T-helper 1 cell treated with Interleukin-12 subunit alpha and Interleukin-12 subunit beta and Interleukin-4 antibody, amounts not matched to agents 30 μg/mL and 1 μg/mL, for 36 hours (primary cell): ENCODE data around the gene PARD3.
"Not testable (repeated sequence)": the region's sequence is repeated elsewhere in the genome, so short reads cannot be mapped to it uniquely, and the experiment has no call there.

ENCODE experiments used
- H3K27ac Mint-ChIP-seq: one replicate; pipeline ENCODE4 v1.8.0; 2021; ENCODE audit warnings: mild to moderate bottlenecking, mixed read lengths
- H3K27me3 Mint-ChIP-seq: one replicate; pipeline ENCODE4 v1.8.0; 2021; ENCODE audit warnings: low read depth, mixed read lengths
- H3K36me3 Mint-ChIP-seq: one replicate; pipeline ENCODE4 v1.8.0; 2021; ENCODE audit warnings: low read depth, mixed read lengths
- H3K4me1 Mint-ChIP-seq: one replicate; pipeline ENCODE4 v1.8.0; 2021; ENCODE audit warnings: low read depth, mixed read lengths
- H3K4me3 Mint-ChIP-seq: one replicate; pipeline ENCODE4 v1.8.0; 2021; ENCODE audit warnings: mild to moderate bottlenecking, moderate library complexity, mixed read lengths
- H3K9me3 Mint-ChIP-seq: one replicate; pipeline ENCODE4 v1.8.0; 2021; ENCODE audit warnings: mixed read lengths

PARD3 gene

DNA sequence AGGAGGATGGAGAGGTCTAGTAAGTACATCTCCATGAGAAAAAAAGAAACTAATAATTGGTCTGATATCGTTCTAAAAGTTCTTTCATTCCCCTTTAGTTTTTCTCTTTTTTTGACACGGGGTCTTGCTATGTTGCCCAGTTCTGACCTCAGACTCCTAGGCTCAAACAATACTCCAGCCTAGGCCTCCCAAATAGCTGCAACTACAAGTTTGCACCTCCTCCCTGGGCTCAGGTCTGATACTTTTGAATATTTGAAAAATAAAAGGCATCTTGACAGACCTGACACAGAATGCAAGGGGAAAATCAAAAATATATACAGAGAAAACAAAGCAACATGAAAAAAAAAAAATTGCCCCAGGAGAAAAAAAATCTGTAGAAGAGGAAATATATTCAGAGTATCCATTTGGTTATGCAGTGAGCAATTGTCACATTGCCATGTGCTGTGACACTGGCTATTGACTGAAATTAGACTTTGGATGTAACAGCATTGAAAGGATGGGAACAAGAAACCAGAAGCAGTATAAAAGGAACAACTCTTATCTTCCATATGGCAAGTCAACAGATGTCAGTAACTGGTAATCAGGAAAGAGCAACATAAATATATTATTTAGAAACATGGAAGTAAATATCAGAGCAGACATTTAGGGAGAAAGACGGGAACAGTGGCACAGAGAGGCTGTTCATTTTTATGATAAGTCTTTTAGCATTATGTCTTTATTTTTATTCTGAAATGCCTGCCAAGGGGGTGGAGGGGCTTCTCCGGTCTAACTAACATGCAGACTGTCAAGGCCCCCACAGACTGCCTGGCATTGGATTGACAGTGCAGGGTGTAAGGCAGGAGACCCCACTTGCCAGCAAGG, 408.4 kb downstream of the PARD3 start:
- H3K36me3 Mint-ChIP-seq = no peaks in the 10 kb centered on the region
- peaks cover 4% of the 10 kb centered on the region for H3K27me3 Mint-ChIP-seq
- no peaks in the 10 kb centered on the region for H3K4me1 Mint-ChIP-seq
- H3K4me3 Mint-ChIP-seq = no peak overlapping the region
- no peaks in the 10 kb centered on the region for H3K9me3 Mint-ChIP-seq
- no peak overlapping the region for H3K27ac Mint-ChIP-seq

DNA sequence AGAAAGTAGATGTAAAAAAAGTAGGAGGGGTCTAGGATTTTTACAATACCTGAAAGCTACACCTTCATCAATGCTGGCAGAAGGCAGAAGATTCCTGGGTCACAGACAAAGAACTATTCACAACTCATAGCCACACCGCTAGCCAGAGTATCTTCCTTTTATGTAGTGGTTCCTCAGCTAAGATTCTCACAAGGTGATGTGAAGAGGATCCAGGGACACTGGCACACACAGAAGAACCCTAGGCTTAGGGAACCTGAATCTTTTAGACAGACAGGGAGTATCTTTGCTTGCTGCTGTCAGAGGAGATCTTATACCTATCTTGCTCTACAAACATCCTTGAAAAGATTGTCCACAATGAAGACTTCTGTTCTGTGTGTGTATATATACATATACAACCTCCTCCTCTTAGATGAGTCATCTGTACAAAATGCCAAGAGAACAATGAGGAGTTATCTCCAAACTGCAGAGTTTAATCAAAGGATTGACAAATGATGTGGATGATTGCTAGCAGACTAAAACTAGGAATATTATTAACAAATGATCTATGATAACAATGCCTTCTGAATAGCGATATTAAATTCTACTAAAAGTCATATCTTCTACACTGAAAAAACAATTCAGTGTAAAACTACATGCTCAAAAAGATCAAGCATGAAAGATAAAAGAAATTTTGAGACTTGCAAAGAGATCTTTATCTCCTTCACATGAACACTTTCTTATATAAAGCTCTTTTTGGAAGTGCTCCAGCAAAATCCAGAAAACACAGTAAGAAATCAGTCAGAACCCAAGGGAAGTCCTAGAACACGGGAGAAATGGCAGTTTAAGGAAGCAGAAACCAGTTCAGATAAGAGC, 409.3 kb downstream of the PARD3 start:
- H3K36me3 Mint-ChIP-seq = no peaks in the 10 kb centered on the region
- no peaks in the 10 kb centered on the region for H3K4me1 Mint-ChIP-seq
- no peaks in the 10 kb centered on the region for H3K9me3 Mint-ChIP-seq
- H3K27ac Mint-ChIP-seq = no peak overlapping the region
- H3K4me3 Mint-ChIP-seq = no peak overlapping the region
- H3K27me3 Mint-ChIP-seq = peaks cover 4% of the 10 kb centered on the region

DNA sequence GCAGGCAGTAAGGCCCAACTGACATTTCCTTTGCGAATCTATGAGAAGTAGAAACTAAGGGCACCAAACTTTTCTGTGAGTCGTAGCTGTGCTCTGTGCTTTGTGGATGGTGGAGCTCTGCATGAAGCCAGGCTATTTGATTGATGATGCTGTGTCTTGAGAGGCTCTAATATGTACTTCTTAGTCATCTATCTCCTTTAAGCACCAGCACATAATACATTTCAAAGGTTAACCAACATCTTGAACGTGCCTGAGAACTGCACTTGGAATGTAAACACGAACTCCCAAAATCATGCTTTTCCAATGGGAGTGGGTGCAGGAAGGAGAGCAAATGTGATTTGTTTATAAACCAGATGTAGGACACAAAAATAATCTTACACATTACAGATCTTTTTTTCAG, 411.6 kb downstream of the PARD3 start:
- no peaks in the 10 kb centered on the region for H3K9me3 Mint-ChIP-seq
- no peak overlapping the region for H3K27ac Mint-ChIP-seq
- peaks cover 4% of the 10 kb centered on the region for H3K27me3 Mint-ChIP-seq
- H3K36me3 Mint-ChIP-seq = no peaks in the 10 kb centered on the region
- H3K4me3 Mint-ChIP-seq = no peak overlapping the region
- no peaks in the 10 kb centered on the region for H3K4me1 Mint-ChIP-seq

GRCh38 chr10:34400075-34400474, 415.0 kb downstream of the PARD3 start:
- Mint-ChIP-seq H3K4me3 (no peak overlapping the region), H3K4me1 (no peaks in the 10 kb centered on the region), H3K36me3 (no peaks in the 10 kb centered on the region), H3K27ac (no peak overlapping the region), H3K9me3 (no peaks in the 10 kb centered on the region), H3K27me3 (no peaks in the 10 kb centered on the region)

- H3K27ac Mint-ChIP-seq = no peak overlapping the region
- no peaks in the 10 kb centered on the region for H3K9me3 Mint-ChIP-seq
- H3K4me3 Mint-ChIP-seq = no peak overlapping the region
- no peaks in the 10 kb centered on the region for H3K36me3 Mint-ChIP-seq
- no peaks in the 10 kb centered on the region for H3K27me3 Mint-ChIP-seq
- H3K4me1 Mint-ChIP-seq = no peaks in the 10 kb centered on the region
Measured at GRCh38 chr10:34399013-34399412, 416.1 kb downstream of the PARD3 start.

- Mint-ChIP-seq H3K36me3 (no peaks in the 10 kb centered on the region), H3K4me1 (no peaks in the 10 kb centered on the region), H3K27ac (no peak overlapping the region), H3K9me3 (no peaks in the 10 kb centered on the region), H3K27me3 (no peaks in the 10 kb centered on the region), H3K4me3 (no peak overlapping the region)
Measured at GRCh38 chr10:34397324-34397723, 417.8 kb downstream of the PARD3 start.

DNA sequence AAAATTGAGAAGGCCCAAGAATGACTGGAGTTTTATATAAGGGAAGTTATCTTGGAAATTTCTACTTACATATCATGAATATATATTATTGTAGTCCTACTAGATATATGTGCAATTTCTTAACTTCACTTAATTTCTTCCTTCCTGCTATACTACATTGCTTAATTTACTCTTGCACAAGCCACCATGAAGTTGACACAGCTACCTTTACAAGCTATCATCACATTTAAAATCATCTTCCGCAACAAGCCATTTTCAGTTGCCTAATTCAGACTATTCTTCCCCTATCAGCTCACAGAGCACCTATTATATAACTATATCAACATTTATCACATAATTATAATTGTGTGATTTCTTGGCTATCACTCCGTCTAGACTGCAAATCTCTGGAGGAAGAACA, 418.4 kb downstream of the PARD3 start:
- Mint-ChIP-seq H3K9me3 (no peaks in the 10 kb centered on the region), H3K27me3 (no peaks in the 10 kb centered on the region), H3K4me1 (no peaks in the 10 kb centered on the region), H3K27ac (no peak overlapping the region), H3K4me3 (no peak overlapping the region), H3K36me3 (no peaks in the 10 kb centered on the region)

- no peaks in the 10 kb centered on the region for H3K9me3 Mint-ChIP-seq
- H3K4me3 Mint-ChIP-seq = no peak overlapping the region
- H3K27ac Mint-ChIP-seq = no peak overlapping the region
- H3K36me3 Mint-ChIP-seq = no peaks in the 10 kb centered on the region
- no peaks in the 10 kb centered on the region for H3K4me1 Mint-ChIP-seq
- peaks cover 4% of the 10 kb centered on the region for H3K27me3 Mint-ChIP-seq
Measured at GRCh38 chr10:34392641-34393170, 422.4 kb downstream of the PARD3 start.

GRCh38 chr10:34391168-34391567, 423.9 kb downstream of the PARD3 start:
- H3K4me1 Mint-ChIP-seq = not testable (repeated sequence)

DNA sequence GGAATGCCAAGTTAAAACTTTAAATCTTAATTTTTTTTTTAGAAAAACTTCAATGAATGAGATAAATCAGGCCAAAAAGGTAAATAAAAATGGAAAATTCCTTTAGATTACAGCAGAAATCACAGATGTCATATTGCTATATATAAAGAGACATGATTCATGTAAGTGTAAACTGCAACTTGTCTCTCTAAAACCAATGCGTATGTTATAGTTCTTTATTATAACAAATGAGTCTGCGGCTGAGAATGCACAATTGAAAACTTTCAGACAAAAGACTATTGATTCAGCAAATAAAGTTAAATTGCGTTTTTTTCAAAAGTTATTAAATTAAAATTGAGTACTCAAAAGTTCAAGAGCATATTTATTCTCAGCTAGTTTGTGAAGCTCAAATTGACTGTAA, 425.3 kb downstream of the PARD3 start:
- H3K36me3 Mint-ChIP-seq = no peaks in the 10 kb centered on the region
- no peaks in the 10 kb centered on the region for H3K9me3 Mint-ChIP-seq
- no peak overlapping the region for H3K4me3 Mint-ChIP-seq
- H3K27ac Mint-ChIP-seq = no peak overlapping the region
- peaks cover 4% of the 10 kb centered on the region for H3K27me3 Mint-ChIP-seq
- H3K4me1 Mint-ChIP-seq = no peaks in the 10 kb centered on the region

More at GRCh38 chr10:34391168-34391567, 423.9 kb downstream of the PARD3 start:
- H3K4me3 Mint-ChIP-seq, H3K9me3 Mint-ChIP-seq, H3K27ac Mint-ChIP-seq, H3K36me3 Mint-ChIP-seq, H3K27me3 Mint-ChIP-seq: not testable (repeated sequence)

GRCh38 chr10:34386921-34387320, 428.2 kb downstream of the PARD3 start:
- no peak overlapping the region for H3K27ac Mint-ChIP-seq
- H3K9me3 Mint-ChIP-seq = no peaks in the 10 kb centered on the region
- H3K36me3 Mint-ChIP-seq = no peaks in the 10 kb centered on the region
- H3K4me3 Mint-ChIP-seq = no peak overlapping the region
- H3K27me3 Mint-ChIP-seq = peaks cover 4% of the 10 kb centered on the region
- H3K4me1 Mint-ChIP-seq = no peaks in the 10 kb centered on the region

GRCh38 chr10:34384372-34384771, 430.7 kb downstream of the PARD3 start:
- H3K4me3 Mint-ChIP-seq = no peak overlapping the region
- no peaks in the 10 kb centered on the region for H3K9me3 Mint-ChIP-seq
- peaks cover 4% of the 10 kb centered on the region for H3K27me3 Mint-ChIP-seq
- no peaks in the 10 kb centered on the region for H3K4me1 Mint-ChIP-seq
- H3K27ac Mint-ChIP-seq = no peak overlapping the region
- H3K36me3 Mint-ChIP-seq = no peaks in the 10 kb centered on the region

- no peaks in the 10 kb centered on the region for H3K27me3 Mint-ChIP-seq
- no peaks in the 10 kb centered on the region for H3K36me3 Mint-ChIP-seq
- H3K27ac Mint-ChIP-seq = no peak overlapping the region
- H3K4me3 Mint-ChIP-seq = no peak overlapping the region
- H3K4me1 Mint-ChIP-seq = no peaks in the 10 kb centered on the region
- no peaks in the 10 kb centered on the region for H3K9me3 Mint-ChIP-seq
Measured at GRCh38 chr10:34382626-34383025, 432.5 kb downstream of the PARD3 start.

DNA sequence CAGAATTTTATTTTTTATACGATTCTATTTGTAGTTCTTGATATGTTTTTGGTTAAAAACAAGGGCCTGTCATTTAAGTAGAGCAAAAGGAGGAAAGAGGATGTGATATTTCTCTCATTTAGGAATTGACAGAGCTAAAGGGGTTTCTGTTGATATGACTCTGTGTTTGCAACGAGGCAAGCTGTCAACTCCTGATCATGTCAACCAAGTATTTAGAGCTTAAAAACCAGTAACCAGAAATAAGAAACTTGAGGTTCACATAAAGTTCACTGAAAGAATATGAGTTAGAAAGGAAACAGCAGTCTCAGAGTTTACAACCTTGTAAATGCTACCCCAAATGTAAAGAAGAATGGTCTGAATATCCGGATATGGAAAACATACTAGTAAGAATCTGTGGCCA, 434.2 kb downstream of the PARD3 start:
- no peak overlapping the region for H3K4me3 Mint-ChIP-seq
- no peaks in the 10 kb centered on the region for H3K27me3 Mint-ChIP-seq
- H3K36me3 Mint-ChIP-seq = no peaks in the 10 kb centered on the region
- no peak overlapping the region for H3K27ac Mint-ChIP-seq
- no peaks in the 10 kb centered on the region for H3K9me3 Mint-ChIP-seq
- H3K4me1 Mint-ChIP-seq = no peaks in the 10 kb centered on the region

GRCh38 chr10:34378297-34378696, 436.8 kb downstream of the PARD3 start:
- H3K4me1 Mint-ChIP-seq = peaks cover 7% of the 10 kb centered on the region
- no peaks in the 10 kb centered on the region for H3K27me3 Mint-ChIP-seq
- no peaks in the 10 kb centered on the region for H3K9me3 Mint-ChIP-seq
- H3K36me3 Mint-ChIP-seq = no peaks in the 10 kb centered on the region
- H3K27ac Mint-ChIP-seq = no peak overlapping the region
- no peak overlapping the region for H3K4me3 Mint-ChIP-seq
